ENCODE measurements around the gene TPRG1L. TPM values are rescaled to one million over a fixed set of nuclear protein-coding genes. Genes with fewer than 3 reads are reported as not detected.

TPRG1L gene
- total RNA-seq, 1 donor from 2014 or later = 71.5 TPM

DNA sequence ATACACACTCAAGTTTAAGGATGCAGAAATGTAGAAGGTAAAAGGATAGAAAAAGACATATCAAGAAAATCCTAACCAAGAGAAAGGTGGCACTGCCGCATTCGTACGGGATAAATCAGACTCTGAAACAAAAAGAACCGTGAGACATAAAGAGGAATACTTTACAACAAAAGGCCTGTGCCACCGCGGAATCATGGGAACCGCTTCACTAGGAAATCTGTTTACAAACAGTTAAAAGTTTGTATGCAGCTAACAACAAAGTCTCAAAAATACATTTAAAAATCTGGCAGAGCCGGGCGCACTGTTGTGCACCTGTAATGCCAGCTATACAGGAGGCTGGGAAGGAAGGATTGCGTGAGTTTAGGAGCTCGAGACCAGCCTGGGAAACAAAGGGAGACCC is 17.0 kb downstream of the TPRG1L start:
- DNase-seq (ENCODE audit: extremely low read depth, low read depth, low spot score) = no peak

DNA sequence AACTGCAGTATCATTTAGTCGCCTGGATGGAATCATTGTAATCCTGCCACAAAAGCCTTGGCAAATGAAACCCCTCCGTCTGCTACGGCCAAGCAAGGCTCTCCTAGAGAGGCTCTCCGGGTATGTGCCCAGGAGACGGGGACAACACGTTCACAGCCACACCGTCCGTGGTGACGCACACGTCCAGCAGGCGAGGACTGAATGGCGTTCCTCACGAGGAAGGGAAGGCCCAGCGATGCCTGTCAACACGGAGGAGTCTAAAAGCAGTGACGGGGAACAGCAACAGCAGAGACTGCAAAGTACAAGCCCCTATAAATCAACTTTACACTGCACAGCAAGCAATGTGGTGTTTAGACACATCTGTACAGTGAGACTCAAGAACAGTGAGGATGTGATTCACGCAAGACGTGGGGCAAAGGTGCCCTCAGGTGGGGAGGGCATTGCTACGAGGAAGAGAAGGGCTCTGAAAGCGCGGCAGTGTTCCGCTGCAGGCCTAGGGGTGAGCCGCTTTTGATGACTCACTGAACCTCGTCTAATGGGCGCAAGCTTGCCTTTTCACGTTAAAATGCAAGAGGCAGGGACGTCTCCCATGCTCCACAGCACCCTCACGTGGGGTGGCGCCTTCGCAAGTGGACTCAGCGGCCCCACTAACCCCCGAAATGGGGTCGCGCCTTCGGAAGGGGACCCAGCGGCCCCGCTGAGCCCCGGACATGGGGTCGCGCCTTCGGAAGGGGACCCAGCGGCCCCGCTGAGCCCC is 18.3 kb downstream of the TPRG1L start:
- no peak for DNase-seq (ENCODE audit: extremely low read depth, low read depth, low spot score)

DNA sequence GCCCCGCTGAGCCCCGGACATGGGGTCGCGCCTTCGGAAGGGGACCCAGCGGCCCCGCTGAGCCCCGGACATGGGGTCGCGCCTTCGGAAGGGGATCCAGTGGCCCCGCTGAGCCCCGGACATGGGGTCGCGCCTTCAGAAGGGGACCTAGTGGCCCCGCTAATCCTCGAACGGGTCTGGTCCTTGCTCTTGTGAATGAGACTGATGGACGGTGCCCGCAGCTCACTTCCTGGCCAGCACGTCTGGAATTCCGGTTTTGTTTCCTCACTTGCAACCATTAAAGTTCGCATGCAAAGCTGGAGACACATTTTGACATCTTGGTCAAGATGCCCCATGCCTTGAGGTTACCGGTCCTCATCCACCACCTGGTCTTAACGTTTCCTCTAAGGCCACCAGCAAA is 19.5 kb downstream of the TPRG1L start:
- no peak for DNase-seq (ENCODE audit: extremely low read depth, low read depth, low spot score)

DNA sequence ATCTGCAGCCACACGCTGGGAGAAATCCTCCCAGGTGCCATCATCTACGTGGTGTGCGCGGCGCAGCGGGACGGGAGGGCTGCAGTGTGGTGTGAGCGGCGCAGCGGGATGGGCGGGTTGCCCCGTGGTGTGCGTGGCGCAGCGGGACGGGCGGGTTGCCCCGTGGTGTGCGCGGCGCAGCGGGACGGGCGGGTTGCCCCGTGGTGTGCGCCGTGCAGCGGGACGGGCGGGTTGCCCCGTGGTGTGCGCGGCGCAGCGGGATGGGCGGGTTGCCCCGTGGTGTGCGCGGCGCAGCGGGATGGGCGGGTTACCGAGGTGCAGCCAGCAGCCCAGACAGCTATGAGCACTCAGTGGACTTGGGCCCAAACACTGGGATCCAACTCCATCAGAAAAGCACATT is 20.4 kb downstream of the TPRG1L start:
- DNase-seq (ENCODE audit: extremely low read depth, low read depth, low spot score) = no peak

DNA sequence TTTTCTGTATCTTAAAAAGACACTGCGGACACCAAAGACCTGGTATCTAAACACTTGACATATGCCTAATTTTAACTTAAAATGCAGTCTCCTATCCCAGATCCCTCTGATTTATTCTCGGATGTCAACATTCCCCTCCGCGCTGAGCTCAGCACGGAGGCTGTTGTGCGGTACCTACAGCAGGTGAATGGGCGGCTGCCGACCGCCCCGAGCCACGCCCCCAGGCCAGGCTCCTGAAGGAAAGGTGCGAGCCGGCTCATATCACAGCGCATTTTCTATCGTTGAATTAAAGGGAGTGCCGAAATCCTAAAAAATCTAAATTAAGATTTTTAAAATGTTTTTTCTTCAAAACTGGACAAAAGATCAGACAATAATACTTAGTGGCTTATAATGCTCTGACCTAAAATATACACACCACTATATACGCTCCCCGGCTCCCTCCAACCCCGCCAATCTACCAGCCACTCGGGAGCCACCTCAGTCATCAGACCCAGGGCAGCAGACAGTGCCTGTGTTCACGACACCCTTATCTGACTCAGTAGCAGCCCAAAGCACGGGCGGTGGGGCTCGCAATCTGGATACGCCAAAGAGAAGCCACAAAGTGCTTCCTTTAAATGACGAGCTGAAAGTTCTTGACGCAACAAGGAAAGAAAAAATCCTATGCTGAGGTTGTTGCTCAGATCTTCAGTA is 21.0 kb downstream of the TPRG1L start:
- DNase-seq (ENCODE audit: extremely low read depth, low read depth, low spot score) = no peak

DNA sequence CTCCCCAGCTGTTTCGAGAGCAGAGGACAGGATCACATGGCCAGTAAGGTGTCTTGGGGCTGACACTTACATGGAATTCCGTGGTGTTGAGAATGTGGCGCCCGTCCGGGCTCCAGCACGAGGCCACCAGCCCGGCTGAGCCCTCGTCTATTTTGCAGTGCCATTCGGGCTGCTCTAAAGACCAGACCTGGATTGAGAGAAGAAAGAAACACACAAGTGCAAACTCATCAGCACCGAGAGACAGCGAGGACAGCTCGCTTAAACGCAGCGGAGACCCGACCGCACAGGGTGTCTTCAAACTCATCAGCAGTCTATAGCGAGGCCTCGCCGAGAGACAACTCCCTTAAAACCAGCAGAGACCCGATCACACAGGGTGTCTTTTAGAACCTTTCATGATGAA is 21.8 kb downstream of the TPRG1L start:
- no peak for DNase-seq (ENCODE audit: extremely low read depth, low read depth, low spot score)

DNA sequence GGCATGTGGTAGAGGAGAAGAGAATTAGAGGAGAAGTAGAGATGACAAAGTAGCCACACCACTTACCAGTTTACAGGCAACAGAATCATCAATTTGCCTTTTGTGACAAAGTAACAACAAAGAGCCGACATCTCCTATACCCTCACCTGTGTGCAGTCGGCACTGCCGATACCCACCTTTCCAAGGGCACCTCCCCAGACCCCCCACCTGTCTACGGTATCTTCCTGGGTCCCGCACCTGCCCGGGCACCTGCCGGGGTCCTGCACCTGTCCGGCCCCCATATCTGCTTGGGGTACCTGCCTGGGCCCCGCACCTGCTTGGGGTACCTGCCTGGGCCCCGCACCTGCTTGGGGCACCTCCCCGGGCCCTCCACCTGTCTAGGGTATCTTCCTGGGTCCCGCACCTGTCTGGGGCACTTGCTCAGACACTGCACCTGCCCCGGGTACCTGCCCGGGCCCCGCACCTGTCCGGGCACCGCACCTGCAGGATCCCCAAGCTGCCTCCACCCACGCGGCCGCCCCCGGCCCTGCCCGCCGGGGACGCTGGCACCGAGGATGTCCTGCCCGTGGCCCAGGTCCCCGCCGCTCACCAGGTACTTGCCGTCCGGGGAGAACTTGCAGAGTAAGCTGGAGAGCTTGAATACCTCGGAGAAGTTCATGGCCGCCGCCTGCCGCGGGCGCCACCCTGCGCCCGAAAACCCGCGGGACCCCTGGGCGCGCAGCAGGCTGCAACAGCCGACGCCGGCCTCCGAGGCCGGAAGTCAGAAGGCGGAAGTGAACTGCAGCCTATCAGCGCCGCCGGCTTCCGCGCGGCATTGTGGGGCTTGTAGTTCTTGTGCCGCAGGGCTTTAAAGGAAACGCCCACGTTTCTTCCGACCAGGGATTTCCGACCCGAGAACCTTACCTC is 24.8 kb downstream of the TPRG1L start, which contains the start of gene WRAP73:
Gene WRAP73 (minus strand): TSS at position 762 of the 906 bp plus-strand sequence. CDS start 104 bp downstream, at position 658.
- DNase-seq (ENCODE audit: extremely low read depth, low read depth, low spot score) = peak; percentile 55

DNA sequence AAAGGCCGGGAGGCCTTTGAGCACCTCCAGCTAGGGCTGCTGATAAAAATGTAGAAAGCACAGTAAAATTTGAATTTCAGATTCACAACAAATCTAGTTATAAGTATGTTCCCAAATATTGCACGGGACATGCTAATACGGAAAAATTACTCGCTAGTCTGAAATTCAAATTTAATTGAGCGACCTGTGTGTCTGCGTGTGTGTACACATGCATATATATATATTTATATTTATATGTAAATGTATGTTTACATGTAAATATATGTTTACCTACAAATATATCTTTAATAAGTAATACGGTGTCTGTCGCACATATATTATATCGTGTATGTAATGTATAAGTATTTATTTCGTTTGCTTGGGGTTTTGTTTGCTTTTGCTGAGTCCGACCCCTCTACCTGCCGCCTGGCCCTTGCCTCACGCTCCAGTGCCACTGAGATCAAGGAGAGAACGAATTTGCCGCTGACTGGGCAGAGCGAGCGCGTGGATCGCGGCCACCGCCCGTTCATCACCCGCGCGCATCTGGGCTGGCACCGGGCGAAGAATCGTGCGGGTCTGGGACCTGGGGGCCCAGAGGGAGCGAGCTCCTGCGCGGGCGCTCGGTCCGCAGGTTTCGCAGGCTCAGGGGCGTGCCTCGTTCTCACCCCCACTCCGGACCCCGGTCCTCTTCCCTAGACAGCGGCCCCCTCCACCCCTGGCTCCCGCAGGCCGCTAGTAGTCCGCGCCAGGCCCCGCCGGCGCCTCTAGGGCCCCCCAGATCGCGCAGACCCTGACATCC is 25.6 kb downstream of the TPRG1L start:
- no peak for DNase-seq (ENCODE audit: extremely low read depth, low read depth, low spot score)

DNA sequence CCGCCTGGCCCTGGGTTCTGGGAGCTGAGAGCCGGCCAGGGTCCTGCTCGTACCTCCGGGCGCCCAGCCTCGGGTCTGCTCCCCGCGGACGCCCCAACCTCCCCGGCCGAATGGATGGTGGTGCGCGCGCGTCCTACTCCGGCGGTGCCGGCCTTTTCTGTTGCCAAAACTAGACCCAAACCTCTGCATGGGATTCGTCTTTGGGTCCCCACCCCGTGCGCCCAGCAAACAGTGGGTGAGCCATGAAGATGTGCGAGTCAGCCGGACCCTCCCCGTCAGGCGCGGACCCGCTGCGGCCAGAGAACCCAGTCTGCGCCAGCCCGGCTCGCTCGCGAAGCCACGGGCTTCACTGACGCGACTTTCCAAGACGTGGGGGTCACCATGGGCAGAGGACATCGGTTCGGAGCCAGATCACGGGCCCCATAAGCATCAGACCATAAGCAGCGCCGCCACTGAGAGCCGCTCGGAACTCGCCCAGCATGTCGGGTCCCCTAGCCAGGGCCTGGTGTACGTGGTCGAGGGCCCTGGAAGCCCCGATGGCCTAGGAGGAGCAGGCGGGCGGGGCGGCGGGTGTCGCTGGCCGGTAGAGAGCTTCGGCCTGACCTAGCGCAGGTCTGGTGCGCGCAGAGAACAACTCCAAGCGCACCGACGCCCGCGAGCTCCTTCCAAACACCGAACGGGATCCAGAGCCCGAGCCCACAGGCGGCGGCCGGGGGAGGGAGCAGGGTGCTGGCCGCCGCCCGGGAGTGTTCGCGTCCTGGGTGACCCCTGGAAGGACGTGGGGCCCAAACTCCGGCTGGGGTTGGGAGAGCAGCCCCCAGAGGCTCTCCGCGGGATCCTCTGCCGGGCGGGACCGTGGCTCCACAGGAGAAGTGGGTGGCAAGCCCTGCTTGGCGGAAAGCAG is 26.5 kb downstream of the TPRG1L start:
- no peak for DNase-seq (ENCODE audit: extremely low read depth, low read depth, low spot score)

DNA sequence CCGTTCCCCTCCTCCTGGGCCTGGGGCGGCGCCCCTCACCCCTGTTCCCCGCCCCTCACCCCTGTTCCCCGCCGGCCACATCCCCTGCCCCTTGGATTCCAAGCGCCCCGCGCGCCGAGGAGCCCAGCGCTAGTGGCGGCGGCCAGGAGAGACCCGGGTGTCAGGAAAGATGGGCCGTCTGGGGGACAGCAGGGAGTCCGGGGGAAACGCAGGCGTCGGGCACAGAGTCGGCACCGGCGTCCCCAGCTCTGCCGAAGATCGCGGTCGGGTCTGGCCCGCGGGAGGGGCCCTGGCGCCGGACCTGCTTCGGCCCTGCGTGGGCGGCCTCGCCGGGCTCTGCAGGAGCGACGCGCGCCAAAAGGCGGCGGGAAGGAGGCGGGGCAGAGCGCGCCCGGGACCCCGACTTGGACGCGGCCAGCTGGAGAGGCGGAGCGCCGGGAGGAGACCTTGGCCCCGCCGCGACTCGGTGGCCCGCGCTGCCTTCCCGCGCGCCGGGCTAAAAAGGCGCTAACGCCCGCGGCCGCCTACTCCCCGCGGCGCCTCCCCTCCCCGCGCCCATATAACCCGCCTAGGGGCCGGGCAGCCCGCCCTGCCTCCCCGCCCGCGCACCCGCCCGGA is 27.2 kb downstream of the TPRG1L start, which contains the start of gene TP73:
Gene TP73 (plus strand): TSS at position 587 of the 618 bp plus-strand sequence. CDS start 29,850 bp downstream, outside the sequence.
- no peak for DNase-seq (ENCODE audit: extremely low read depth, low read depth, low spot score)

DNA sequence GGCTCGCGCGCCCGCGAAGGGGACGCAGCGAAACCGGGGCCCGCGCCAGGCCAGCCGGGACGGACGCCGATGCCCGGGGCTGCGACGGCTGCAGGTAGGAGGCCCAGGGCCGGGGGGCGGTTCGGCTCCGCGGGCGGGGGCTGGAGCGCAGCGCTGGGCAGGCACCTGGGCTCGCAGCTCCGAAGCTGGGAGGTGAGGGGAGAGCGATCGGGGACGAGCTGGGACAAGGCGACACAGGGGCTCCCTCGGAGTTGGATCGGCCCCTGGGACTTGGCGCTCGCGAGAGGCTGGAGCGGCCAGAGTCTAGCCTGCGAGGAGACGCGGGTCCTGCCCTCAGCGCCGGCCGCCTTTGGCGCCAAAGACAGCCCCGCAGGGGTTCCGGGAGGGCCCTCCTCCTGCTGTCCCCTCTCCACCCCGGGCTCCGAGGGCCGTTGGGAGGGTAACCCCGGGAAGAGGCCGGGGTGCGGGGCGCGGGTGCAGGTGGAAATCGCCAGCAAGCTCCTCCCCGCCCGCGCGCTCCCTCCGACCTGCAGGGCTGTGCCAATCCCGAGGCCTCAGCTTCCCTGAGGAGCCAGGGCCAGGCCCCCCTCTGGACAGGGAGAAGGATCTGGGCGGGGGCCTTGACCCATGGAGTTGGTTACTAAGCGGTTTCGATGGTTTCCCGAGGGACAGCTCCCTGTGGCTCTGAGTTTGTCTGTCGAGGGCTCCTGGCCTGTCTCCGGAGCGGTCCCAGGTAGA is 27.9 kb downstream of the TPRG1L start:
- no peak for DNase-seq (ENCODE audit: extremely low read depth, low read depth, low spot score)

DNA sequence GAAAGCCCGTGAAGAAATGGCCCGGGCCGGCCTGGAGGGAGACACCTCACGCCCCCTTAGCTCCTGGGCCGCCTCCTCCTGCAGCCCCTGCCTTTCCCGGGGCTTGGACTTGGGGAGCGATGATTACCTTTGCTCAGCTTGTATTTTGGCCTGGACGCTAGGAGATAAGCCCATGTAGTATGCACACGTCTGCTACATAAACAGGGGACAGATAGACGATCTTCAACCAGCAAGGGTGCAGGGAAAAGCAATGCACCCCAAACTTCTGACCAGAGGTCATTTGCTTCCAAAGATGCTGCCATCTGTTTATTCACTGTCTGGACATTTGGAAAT is 28.4 kb downstream of the TPRG1L start:
- DNase-seq (ENCODE audit: extremely low read depth, low read depth, low spot score) = no peak

DNA sequence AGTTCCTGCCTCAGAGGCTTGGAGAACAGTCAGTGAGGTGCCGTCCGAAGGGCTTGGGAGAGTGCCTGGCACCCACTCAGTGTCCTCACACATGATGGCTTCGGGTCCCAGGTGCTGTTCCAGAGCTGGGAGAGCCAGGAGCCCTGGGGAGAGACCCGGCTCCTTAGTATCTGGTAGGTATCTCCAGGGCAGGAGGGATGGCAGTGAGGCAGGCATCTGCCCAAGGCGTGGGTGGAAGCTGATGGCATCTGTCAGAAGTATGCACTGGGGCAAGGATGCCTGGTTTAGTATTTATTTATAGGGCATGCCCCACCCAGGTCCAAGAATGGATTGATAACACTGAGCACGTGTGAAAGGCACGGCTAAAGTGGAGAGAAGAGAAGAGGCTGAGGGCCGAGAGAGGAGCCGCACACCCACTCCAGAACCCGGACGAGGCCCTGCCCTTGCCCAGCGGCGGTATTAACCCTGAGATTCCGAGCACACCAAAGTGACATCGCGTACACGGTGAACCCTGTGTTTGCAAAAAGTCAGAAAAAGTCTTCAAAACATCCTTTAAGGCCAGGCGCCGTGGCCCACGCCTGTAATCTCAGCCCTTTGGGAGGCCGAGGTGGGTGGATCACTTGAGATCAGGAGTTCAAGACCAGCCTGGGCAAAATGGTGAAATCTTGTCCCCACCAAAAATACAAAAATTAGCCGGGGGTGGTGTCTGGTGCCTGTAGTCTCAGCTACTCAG is 29.9 kb downstream of the TPRG1L start:
- DNase-seq (ENCODE audit: extremely low read depth, low read depth, low spot score) = no peak

DNA sequence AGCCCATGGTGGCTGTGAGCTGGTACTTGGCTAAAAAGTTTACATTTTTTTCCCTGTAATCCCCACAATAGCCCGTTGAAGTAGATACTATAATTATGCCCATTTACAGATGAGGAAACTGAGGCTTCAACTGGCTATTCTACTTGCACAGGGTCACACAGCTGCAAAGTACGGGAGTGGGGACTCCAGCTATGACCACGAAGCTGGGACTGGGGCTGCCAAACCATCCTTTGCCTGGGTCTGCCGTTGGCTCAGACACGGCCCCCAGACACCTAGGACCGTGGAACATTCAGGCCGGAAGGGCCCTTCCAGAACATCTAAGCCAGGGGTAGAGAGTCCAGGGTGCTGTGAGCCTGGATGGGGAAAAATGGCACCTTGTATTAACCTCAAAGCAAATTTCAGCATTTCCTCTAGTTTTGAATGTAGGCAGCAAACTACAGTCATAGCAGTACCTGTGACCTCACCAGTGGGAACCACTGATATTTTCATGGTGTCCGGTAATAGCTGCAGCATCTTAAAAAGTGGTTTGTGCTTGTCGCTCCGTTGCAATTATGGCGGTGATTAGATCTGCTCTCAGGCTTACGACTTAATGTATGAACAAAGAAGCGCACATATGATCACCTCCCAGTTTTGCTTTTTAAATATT is 31.8 kb downstream of the TPRG1L start:
- DNase-seq (ENCODE audit: extremely low read depth, low read depth, low spot score) = no peak

DNA sequence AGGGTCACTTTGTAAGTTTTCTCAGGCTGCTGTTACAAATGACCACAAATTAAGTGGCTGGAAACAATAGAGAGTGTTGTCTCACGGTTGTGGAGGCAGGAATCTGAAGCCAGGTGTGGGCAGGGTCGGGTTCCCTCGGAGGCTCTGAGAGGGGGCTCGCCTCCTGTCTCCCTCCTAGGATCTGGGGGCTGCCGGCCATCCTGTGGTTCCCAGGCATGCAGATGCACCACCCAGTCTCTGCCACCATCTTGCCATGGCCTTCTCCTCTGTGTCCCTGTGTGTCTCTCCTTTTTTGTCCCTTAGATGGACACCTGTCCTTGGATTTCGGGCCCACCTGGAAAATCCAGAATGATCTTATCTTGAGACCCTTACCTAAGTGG is 32.3 kb downstream of the TPRG1L start:
- DNase-seq (ENCODE audit: extremely low read depth, low read depth, low spot score) = no peak

DNA sequence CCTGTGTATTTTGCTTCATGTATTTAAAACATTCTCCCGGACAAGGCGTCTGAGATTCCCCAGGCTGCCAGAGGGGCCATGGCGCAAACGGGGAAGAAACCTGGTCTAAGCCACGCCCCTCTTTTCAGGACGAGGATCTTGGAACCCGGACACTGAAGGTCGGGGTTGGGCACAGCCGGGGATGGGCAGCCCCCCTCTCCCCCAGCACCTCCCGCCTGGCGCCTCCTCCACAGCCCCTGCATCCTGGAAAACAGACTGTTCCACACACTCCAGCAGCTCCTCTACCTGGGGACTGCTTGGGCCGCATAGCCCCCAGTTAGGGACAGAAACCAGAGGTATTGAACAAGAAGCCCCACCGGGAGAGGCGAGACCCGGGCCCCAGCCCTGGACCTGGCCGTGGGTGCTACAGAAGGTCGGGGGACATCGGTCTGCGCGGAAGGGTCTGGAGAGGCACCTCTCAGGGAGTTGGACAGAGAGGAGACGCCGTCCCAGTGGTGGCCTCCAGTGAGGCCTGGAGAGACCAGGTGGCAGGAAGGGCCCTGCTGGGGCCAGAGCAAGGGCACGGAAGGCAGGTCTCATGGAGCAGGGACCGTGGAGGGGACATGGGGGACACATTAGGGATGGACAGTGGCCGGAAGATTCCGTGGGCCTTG is 32.9 kb downstream of the TPRG1L start:
- no peak for DNase-seq (ENCODE audit: extremely low read depth, low read depth, low spot score)

DNA sequence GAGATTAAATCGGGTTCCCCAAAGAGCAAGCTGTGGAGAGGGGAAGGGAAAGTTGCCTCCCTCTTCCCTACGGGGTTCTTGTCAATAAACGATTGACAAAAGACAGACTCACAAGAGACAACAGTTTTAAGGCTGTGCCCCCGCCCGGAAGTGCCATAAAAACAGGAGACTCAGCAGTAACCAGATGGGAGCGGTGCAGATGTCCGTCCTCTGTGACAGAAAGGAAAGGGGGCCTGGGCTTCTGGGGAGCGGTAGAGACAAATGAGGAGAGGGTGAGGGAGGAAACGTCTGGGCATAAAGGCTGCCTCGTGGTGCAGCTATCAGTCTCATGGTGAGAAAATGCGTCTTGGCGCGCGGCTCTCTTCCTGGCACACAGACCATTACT is 33.4 kb downstream of the TPRG1L start:
- no peak for DNase-seq (ENCODE audit: extremely low read depth, low read depth, low spot score)
